NT2/D1 (cell line): ENCODE measurements around the gene RAP1GAP.

ENCODE experiments used
- SUZ12 ChIP-seq: IDR thresholded peaks from 2 replicates; pipeline ENCODE4 v1.6.1; 2011; ENCODE audit not compliant: insufficient read length, insufficient read depth; ENCODE audit errors: extremely low read depth
- YY1 ChIP-seq: IDR thresholded peaks from 2 replicates; pipeline ENCODE4 v1.6.1; 2011; ENCODE audit not compliant: insufficient read length, insufficient read depth

- TF ChIP-seq YY1 (no peak), SUZ12 (no peak)
These were observed 11.2 kb upstream of the RAP1GAP start for GRCh38 chr1:21680381-21680780.
